Prostate gland (tissue), 2 donors: Measurements from ENCODE around the gene TMEM139. TPM values are rescaled to one million over a fixed set of nuclear protein-coding genes. Genes with fewer than 3 reads are reported as not detected.

Experiments
- DNase-seq: peaks from one replicate; pipeline ENCODE4 v3.0.0-alpha.2; 2019; ENCODE audit warnings: low spot score
- H3K27ac ChIP-seq, 2 donors: fragments of 200-600 bp; sonication (generic); 2 replicates each; pipeline ENCODE4 v1.5.1; 2017 to 2019
- H3K27me3 ChIP-seq: fragments of 200-600 bp; sonication (generic); replicated peaks from 2 replicates; pipeline ENCODE4 v1.5.1; 2019; ENCODE audit not compliant: insufficient read depth
- H3K36me3 ChIP-seq, 2 donors: fragments of 200-600 bp; sonication (generic); 1 replicate in 1 of 2; 2 replicates in 1 of 2; pipeline versions ENCODE4 v1.5.1 to v1.8.1; 2017 to 2019
- H3K4me1 ChIP-seq: fragments of 200-600 bp; sonication (generic); replicated peaks from 2 replicates; pipeline ENCODE4 v1.5.1; 2019
- H3K4me3 ChIP-seq, 2 donors: fragments of 200-600 bp; sonication (generic); 2 replicates each; pipeline ENCODE4 v1.5.1; 2017 to 2019
- H3K9me3 ChIP-seq: fragments of 200-600 bp; sonication (generic); 2 replicates; pipeline ENCODE4 v1.5.1; 2017
- CTCF ChIP-seq, 4 experiments: fragments of 200-600 bp in 2 of 4; fragments of 450-650 bp in 2 of 4; sonication (generic) in 2 of 4; IDR thresholded peaks; 1 replicate in 3 of 4; 2 replicates in 1 of 4; pipeline ENCODE4 v1.5.1; 2016 to 2019; ENCODE audit warnings: antibody characterized with exemption in 4 of 4, mild to moderate bottlenecking in 2 of 4, moderate library complexity in 2 of 4
- POLR2A ChIP-seq: fragments of 450-650 bp; IDR thresholded peaks from one replicate; pipeline ENCODE4 v1.6.1; 2016; ENCODE audit warnings: antibody characterized with exemption, mild to moderate bottlenecking
- POLR2AphosphoS5 ChIP-seq: sonication (generic); formaldehyde crosslinking; IDR thresholded peaks from one replicate; pipeline ENCODE4 v1.6.1; 2017; ENCODE audit warnings: antibody characterized with exemption
- WGBS: methylation state at CpG from one replicate; pipeline ENCODE4 v1.1.5; 2018; 5-methylcytosine and 5-hydroxymethylcytosine counted together
- intact Hi-C: fragments of 100-400 bp; cut with DNase I; formaldehyde crosslinking; loops from one replicate; pipeline ENCODE4 v1.14.2; 2022
- total RNA-seq, 2 donors: library from RNA; depleted of rRNA; stranded (reverse); fragments of >200 nt; gene quantifications; one replicate each; pipeline ENCODE4 v1.1.0, GENCODE V29; 2016

The TMEM139 gene
- total RNA-seq, 2 donors from 2014 or later: 0.51 to 7.7 TPM

GRCh38 chr7:143243111-143243510 is 41.6 kb upstream of the TMEM139 start:
- intact Hi-C loops: loop anchor here (5.0 kb wide), 1 partner anchor 174 kb away; no protein-coding TSS in a partner anchor
- no peaks in the 10 kb centered on the region for H3K9me3 ChIP-seq
- H3K27ac ChIP-seq: no peak overlapping the region
- 33% methylated on average over 7 of the region's 7 CpGs for WGBS
- H3K27me3 ChIP-seq: no peaks in the 10 kb centered on the region
- H3K4me1 ChIP-seq: no peaks in the 10 kb centered on the region
- no peak overlapping the region for H3K4me3 ChIP-seq
- no peak for DNase-seq
- no peak for TF ChIP-seq POLR2A
- no peaks in the 10 kb centered on the region for H3K36me3 ChIP-seq

- 43% methylated on average over 3 of the region's 3 CpGs for WGBS
- Histone ChIP-seq H3K27me3 (no peaks in the 10 kb centered on the region), H3K27ac (no peak overlapping the region), H3K4me3 (no peak overlapping the region), H3K4me1 (no peaks in the 10 kb centered on the region), H3K36me3 (no peaks in the 10 kb centered on the region), H3K9me3 (no peaks in the 10 kb centered on the region)
- intact Hi-C loops: loop anchor here (5.0 kb wide), 1 partner anchor 174 kb away; no protein-coding TSS in a partner anchor
- TF ChIP-seq POLR2AphosphoS5 (no peak), CTCF (IDR thresholded peaks at IDR 0.05) (no peak), POLR2A (no peak)
- DNase-seq: no peak
These were observed 41.1 kb upstream of the TMEM139 start for GRCh38 chr7:143243614-143244013.

DNA sequence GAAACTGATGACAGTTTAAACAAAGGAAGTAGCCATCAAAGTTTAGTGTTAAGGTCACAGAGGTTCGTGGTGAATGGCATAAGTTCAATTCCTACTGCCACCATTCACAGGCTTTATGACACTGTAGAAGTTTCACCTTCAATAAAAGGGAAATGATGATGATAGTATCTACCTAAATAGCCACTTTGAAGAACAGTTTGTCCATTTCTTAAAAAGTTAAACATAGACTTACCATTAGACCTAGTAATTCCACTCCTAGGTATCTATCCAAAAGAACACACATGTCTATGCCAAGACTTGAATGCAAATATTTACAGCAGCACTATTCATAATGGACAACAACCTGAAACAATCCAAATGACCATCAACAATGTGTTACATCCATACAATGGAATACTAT is 40.4 kb upstream of the TMEM139 start:
- intact Hi-C loops: loop anchor here (5.0 kb wide), 1 partner anchor 173 kb away; no protein-coding TSS in a partner anchor
- Histone ChIP-seq H3K27ac (no peak overlapping the region), H3K9me3 (no peaks in the 10 kb centered on the region), H3K4me1 (no peaks in the 10 kb centered on the region), H3K27me3 (no peaks in the 10 kb centered on the region), H3K4me3 (no peak overlapping the region), H3K36me3 (no peaks in the 10 kb centered on the region)
- 27% methylated on average over 1 of the region's 1 CpG for WGBS
- TF ChIP-seq CTCF (IDR thresholded peaks at IDR 0.05) (no peak), POLR2A (no peak), POLR2AphosphoS5 (peak; percentile 37)
- no peak for DNase-seq

DNA sequence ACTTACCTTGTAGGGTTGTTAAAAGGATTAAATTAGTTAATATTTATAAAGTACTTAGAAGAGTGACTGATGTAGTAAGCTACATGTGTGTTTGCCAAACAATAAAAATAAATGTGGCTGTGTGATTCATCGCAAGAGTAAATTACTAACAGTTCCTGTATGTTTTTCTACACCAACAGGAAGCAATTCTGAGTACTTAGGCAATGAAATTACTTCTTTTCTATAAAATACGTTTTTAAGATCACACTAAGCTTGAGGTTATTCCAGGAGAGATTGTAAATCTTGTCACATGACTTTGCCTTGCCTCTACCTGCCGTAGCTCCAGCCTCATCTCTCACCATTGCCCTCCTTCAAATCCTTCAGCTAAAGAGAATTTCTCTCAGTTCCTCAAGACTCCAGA is 39.6 kb upstream of the TMEM139 start:
- H3K9me3 ChIP-seq: no peaks in the 10 kb centered on the region
- TF ChIP-seq POLR2AphosphoS5 (peak; percentile 72), POLR2A (no peak)
- peak; percentile 15 for DNase-seq
- 22% methylated on average over 3 of the region's 3 CpGs for WGBS
- H3K4me1 ChIP-seq: no peaks in the 10 kb centered on the region
- intact Hi-C loops: no loop called here
- no peak overlapping the region for H3K27ac ChIP-seq
- no peak overlapping the region for H3K4me3 ChIP-seq
- no peaks in the 10 kb centered on the region for H3K27me3 ChIP-seq
- H3K36me3 ChIP-seq: no peaks in the 10 kb centered on the region

DNA sequence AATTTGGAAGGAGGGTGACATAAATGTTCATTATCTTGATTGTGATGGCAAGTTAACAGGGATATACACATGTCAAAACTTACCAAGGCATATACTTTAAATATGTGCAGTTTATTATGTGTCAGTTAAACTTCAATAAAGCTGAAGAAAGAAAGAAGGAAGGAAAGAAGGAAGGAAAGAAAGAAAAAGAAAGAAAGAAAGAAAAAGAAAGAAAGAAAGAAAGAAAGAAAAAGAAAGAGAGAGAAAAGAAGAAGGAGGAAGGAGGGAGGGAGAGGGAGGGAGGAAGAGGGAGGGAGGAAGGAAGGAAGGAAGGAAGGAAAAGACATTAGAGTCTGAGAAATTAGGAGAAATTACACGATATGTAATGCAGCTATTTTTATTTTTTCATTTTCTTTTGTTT is 37.4 kb upstream of the TMEM139 start:
- H3K27ac ChIP-seq: no peak overlapping the region
- no peaks in the 10 kb centered on the region for H3K36me3 ChIP-seq
- no peak for TF ChIP-seq CTCF (IDR thresholded peaks at IDR 0.05)
- no peak for TF ChIP-seq POLR2A
- TF ChIP-seq POLR2AphosphoS5: no peak
- no peak overlapping the region for H3K4me3 ChIP-seq
- DNase-seq: no peak
- no peaks in the 10 kb centered on the region for H3K27me3 ChIP-seq
- no peaks in the 10 kb centered on the region for H3K9me3 ChIP-seq
- 82% methylated on average over 1 of the region's 1 CpG for WGBS
- no peaks in the 10 kb centered on the region for H3K4me1 ChIP-seq
- intact Hi-C loops: no loop called here

- Histone ChIP-seq H3K27me3 (no peaks in the 10 kb centered on the region), H3K4me3 (no peak overlapping the region), H3K9me3 (no peaks in the 10 kb centered on the region), H3K4me1 (no peaks in the 10 kb centered on the region), H3K27ac (no peak overlapping the region), H3K36me3 (no peaks in the 10 kb centered on the region)
- intact Hi-C loops: no loop called here
- TF ChIP-seq POLR2AphosphoS5 (no peak), POLR2A (no peak), CTCF (IDR thresholded peaks at IDR 0.05) (no peak)
- WGBS: 91% methylated on average over 2 of the region's 2 CpGs
- DNase-seq: no peak
These were observed 35.9 kb upstream of the TMEM139 start for GRCh38 chr7:143248761-143249354.
